ENCODE results near the gene BZW2.

DNA sequence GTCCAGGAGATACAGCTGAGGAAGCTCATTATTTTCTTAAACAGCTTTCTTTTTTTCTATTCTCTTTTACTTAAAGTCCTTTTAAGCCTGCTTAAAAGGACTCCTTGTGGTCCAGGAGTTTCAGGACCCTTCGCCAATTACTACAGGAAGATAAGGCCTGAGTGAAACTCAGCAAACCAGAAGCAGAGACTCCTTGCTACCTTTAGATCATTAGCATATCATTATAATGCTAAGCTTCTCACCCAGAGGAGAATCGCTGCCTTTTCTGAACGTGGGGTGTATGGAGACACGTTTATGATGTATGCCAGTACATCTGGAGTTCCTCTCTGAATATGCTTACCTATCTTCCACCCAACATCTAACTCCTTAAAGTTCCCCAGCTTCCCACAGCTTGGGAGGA lies 48.0 kb upstream of the BZW2 start:
- TF ChIP-seq EZH2 (IDR thresholded peaks at IDR 0.05; ENCODE audit: insufficient read depth, poor library complexity, severe bottlenecking) = no peak
- TF ChIP-seq EZH2phosphoT487 (IDR thresholded peaks at IDR 0.05; ENCODE audit: insufficient read depth, low read depth) = no peak
